ENCODE data around the gene PCLO.

DNA sequence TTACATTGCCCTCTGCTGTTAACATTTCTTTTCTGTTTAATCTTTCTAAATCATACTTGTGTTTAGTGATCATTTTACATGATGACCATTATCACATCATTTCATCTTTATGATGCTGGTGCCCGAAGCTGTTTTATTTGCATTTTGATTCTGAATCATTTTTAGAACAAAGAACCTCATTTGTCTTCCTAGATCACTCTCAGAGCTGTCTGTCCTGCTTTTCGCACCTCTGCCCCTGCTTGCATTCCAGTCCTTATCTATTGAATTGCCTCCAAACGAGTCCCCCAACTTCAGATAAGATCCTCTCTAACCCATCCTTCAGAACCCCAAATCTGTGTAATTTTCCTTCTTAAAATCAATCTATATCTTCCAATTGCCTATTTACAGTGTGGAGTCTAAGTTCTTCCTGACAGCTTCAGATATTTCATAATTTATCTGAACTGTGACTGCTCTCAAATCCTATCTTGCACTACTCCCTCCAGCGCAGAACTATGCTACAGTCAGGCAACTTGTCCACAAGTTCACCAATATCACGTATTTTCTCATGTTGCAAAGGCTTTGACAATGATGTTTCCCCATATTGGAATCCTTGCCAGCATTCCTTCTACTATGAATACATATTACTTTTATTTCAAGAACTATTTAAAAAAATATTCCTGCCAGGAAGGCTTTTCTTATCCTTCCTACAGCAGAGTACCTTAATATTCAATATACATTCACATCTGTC lies 372.6 kb downstream of the PCLO start:
- TF ChIP-seq, protein P1, sequence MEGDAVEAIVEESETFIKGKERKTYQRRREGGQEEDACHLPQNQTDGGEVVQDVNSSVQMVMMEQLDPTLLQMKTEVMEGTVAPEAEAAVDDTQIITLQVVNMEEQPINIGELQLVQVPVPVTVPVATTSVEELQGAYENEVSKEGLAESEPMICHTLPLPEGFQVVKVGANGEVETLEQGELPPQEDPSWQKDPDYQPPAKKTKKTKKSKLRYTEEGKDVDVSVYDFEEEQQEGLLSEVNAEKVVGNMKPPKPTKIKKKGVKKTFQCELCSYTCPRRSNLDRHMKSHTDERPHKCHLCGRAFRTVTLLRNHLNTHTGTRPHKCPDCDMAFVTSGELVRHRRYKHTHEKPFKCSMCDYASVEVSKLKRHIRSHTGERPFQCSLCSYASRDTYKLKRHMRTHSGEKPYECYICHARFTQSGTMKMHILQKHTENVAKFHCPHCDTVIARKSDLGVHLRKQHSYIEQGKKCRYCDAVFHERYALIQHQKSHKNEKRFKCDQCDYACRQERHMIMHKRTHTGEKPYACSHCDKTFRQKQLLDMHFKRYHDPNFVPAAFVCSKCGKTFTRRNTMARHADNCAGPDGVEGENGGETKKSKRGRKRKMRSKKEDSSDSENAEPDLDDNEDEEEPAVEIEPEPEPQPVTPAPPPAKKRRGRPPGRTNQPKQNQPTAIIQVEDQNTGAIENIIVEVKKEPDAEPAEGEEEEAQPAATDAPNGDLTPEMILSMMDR (conservative IDR thresholded peaks at IDR 0.05; ENCODE audit: low read length): no peak
- no peak for TF ChIP-seq EZH2phosphoT487 (IDR thresholded peaks at IDR 0.05; ENCODE audit: borderline replicate concordance, low read depth, low read length)
